CD4-positive, alpha-beta T cell treated with Interleukin-17A for 1 hour (primary cell): Measurements from ENCODE around the gene VPS26B.
"Not testable (repeated sequence)": the region's sequence is repeated elsewhere in the genome, so short reads cannot be mapped to it uniquely, and the experiment has no call there.

ENCODE experiments used
- DNase-seq: peaks from one replicate; pipeline ENCODE4 v3.0.0-alpha.2; 2020

Gene VPS26B

DNA sequence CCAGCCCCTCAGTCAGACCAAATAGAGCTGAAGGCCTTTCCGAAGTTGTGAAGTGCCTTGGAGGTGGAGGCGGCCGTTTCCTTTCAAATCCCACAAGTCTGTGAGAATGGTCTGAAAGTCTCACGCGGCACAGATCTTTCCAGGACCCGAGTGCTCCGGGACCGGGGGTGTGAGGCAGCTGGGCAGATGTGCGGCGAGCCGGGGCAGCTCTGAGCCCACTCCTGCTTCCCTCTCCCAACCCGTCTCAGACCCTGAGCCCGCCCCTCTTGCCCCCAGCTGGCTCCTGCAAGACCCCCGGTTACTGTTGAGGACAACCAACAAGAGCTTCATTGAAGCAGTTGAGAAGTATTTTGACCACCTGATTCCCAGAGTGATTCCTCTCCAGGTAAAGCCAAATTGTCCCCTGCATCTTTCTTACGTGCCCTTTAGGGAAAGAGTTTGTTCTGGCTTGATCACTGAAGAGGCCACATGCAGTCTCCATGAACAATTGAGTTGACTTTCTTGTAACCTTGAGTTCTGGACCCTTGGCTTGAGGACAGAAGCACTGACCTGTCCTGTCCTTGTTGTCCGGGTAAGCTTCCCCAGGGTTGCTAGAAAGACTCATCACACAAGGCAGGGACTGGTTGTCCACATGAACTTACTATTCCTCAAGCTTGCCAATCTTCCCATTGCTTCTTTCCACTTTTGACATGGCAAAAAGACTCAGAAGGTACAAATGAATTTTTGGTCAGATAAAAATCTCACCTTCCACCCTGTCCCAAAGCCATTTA is 59.2 kb downstream of the VPS26B start:
- no peak for DNase-seq

DNA sequence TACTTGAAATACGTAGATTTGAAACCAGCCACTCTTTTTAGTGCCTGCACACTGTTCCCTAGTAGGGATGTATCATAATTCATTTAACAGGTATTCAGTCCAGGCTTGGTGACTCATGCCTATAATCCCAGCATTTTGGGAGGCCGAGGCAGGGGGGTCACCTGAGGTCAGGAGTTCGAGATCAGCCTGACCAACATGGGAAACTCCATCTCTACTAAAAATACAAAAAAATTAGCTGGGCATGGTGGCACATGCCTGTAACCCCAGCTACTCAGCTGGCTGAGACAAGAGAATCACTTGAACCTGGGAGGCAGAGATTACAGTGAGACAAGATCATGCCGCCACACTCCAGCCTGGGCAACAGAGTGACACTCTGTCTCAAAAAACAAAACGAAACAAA is 59.9 kb downstream of the VPS26B start:
- not testable (repeated sequence) for DNase-seq

DNA sequence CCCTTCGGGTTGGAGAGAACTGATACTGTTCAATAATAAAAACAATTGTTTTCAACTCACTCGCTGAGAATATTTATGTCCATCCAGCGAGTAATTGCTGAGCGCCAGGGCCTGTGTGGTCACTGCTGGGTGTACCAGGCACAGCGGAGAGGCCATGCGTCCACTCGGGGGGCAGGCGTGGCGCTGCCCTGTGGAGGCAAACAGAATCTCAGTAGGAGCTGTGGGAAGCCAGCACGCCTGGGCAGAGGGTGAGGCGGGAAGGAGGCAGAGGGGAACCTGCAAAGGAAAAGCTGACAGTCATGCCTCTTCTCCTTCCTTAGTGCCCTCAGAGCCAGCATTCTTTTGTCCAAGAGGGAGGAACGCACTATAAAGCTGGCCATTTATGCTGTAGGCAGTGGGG is 63.1 kb downstream of the VPS26B start:
- no peak for DNase-seq

DNA sequence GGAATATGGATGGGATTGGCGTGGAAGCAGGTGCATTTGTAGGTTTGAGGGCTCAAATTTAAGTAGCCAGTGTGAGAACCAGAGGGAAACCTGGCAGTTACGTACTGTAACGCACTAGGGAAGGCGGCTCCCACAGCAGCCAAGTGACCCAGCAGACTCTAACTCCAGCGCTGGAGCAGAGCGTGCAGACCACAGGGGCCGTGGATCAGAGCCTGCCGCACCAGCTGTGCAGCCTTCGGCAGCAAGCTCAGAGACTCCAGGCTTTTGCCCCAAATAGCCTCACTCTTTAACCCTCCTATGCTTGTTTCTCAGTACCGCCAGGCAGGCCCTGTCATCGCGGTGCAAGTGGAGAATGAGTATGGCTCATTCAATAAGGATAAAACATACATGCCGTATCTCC is 64.0 kb downstream of the VPS26B start:
- DNase-seq = no peak

DNA sequence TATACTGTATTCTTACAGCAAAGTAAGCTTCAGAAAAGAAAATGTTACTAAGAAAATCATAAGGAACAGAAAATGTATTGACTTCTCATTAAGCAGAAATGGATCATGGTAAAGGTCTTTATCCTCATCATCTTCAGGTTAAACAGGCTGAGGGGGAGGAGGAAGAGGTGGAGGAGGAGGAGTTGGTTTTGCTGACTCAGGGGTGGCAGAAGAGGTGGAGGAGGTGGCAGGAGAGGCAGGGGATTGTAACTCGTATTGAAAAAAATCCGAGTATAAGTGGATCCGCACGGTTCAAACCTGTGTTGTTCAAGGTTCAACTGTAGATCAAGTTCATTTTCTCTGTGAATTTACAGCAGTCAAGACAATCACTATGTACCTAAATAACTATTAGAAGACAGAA is 64.7 kb downstream of the VPS26B start:
- no peak for DNase-seq

DNA sequence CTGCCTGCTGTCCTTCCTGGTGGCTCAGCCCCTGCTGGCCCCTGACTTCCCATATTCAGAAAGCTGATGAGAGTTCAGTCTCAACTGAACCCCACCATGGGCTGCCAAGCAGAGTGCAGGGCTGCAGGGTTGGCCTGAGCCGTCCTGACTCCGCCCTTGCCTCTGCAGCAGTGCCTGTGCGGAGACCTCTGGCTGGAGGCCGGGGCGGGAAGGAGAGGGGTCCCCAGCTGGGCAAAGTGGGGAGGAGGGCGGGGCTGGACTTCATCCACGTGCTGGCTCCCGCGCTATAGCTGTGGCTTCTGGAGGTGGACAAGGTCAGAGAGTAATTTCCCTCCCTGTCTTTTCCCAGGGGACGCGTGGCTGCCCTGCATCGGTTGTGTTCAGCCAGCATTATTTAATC is 65.3 kb downstream of the VPS26B start:
- no peak for DNase-seq

DNA sequence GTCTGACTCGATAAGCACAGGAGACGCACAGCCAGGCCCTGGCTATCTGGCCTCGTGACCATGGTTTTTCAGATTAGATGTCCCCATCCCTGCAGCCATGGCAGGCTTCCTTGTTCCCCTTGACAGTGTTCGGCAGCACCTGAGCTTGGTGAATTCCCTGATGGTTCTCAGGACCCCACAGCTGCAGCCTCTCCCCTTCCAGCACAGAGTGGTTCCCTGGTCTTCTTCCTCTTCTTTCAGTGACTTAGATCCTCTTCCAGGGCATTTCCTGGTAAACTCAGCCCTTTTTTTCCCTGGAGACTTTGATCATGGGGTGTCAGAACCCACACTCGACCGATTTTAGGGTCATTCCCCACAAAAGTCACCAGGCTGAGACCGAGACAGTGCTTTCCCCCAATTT is 66.2 kb downstream of the VPS26B start:
- no peak for DNase-seq

DNA sequence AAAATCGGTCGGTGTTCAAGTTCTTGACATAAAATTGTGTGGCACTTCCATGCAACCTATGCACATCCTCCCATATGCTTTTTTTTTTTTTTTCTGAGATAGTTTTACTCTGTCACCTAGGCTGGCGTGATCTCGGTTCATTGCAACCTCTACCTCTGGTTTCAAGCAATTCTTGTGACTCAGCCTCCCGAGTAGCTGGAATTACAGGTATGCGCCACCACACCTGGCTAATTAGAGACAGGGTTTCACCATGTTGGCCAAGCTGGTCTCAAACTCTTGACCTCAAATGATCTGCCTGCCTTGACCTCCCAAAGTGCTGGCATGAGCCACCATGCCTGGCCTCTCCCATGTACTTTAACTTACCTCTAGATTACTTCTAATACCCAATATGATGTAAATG is 66.7 kb downstream of the VPS26B start:
- no peak for DNase-seq

DNA sequence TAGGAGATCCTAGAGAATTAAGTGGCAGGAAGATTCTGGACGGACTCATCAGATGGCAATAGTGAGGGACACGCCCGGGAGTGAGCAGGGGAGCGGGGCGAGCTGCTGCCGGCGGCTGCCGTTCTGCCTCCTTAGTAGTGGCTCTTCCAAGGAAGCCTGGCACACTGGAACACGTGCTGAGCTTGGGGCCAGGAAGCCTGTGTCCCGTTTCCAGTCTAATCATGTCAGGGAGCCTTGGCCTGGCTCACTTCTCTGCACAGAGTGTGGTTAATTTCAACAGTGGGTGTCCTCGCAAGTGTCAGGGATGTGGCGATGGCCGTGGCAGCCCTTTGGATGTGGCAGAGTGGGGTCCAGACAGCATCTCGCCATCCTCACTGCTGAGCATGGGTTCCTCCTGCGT is 68.2 kb downstream of the VPS26B start:
- DNase-seq = no peak

DNA sequence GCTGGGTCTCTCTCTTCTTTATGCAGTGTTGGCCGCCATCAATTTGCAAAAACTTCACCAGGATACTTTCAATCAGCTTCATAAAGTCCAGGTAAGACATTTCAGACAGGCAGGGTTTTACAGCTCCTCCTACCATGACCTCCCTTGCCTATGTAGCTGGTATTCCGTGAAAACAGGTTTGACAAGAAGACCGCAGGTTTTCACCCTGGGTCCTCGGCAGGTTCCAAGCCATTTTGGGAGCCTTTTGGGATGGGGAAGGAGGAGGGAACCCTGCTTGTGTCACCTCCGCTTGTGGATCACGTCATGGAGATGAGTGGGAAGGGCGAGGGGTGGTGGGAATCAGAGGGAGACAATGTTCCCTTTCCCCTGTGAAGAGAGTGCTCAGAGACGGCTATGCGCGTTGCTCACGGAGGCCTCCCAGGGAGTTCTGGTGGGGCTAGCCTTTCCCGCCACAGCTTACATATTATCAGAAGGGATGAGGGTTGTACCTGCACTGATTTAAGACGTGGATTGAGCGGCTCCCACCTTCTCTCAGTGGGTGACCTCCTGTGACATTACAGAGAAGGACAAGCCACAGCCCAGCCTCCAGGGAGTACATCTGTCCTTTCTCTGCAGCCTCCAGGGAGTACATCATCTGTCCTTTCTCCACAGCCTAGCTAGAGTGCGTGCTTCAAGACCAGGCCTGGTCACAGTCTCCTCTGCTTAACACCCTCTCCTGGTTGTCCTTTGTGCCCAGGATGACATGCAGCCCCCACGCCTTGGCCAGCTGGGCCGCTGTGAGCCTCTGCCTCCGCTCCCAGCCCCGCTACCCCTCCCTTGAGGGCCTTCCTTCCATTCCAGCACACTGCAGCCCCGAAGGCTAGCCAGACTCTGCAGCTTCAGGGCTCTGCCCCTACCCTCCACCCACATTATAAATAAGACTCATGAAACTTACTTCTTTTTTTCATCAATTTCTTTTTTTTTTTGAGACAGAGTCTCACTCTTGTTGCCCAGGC is 68.9 kb downstream of the VPS26B start:
- no peak for DNase-seq

DNA sequence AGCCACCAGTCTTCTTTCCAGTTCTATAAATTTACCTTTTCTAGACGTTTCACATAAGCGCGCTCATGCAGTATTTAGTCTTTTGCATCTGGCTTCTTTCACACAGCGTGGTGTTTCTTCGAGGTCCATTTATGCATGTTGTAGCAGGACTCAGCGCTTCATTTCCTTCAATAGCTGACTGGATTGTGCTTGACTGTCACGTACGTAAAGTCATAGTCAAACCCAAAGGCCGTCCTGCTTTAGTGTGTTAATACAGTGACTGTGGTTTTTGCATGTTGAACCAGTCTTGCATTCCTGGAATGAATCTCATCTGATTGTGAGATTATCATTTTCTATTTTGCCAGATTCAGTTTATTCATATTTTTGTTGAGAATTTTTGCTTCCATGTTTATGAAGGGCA is 70.2 kb downstream of the VPS26B start:
- no peak for DNase-seq
